SK-N-SH treated with all-trans-retinoic acid at 6 μM for 48 hours (cell line): ENCODE measurements around the gene CTIF.

ENCODE experiments used
- ATAC-seq: fragments of 200-7000 bp; cut with Tn5 transposase; 3 replicates; pipeline ENCODE4 v1.9.1; 2020; ENCODE audit warnings: mild to moderate bottlenecking, moderate library complexity
- ARNTL ChIP-seq: fragments of 450-650 bp; formaldehyde crosslinking; IDR thresholded peaks from 2 replicates; pipeline ENCODE4 v1.5.0; 2020; ENCODE audit warnings: low read depth, mild to moderate bottlenecking, moderate library complexity, borderline replicate concordance
- BACH2 ChIP-seq: fragments of 250-450 bp; sonication (Bioruptor Pico); IDR thresholded peaks from 2 replicates; pipeline ENCODE4 v1.9.0; 2021; ENCODE audit warnings: mild to moderate bottlenecking, borderline replicate concordance
- CSDC2 ChIP-seq: fragments of 250-450 bp; sonication (Bioruptor Pico); IDR thresholded peaks from 2 replicates; pipeline ENCODE4 v1.5.0; 2020; ENCODE audit warnings: mild to moderate bottlenecking, moderate library complexity
- ESRRG ChIP-seq: fragments of 250-450 bp; sonication (Bioruptor Pico); IDR thresholded peaks from 2 replicates; pipeline ENCODE4 v1.6.1; 2021; ENCODE audit warnings: mild to moderate bottlenecking
- GLIS3 ChIP-seq: fragments of 250-450 bp; sonication (Bioruptor Pico); IDR thresholded peaks from 2 replicates; pipeline ENCODE4 v1.5.0; 2020; ENCODE audit warnings: mild to moderate bottlenecking, moderate library complexity
- ISL1 ChIP-seq: fragments of 250-450 bp; sonication (Bioruptor Pico); IDR thresholded peaks from 2 replicates; pipeline ENCODE4 v2.1.2; 2022; ENCODE audit warnings: mild to moderate bottlenecking, moderate library complexity
- OSR1 ChIP-seq: fragments of 250-450 bp; sonication (Bioruptor Pico); IDR thresholded peaks from 2 replicates; pipeline ENCODE4 v1.8.0; 2022; ENCODE audit warnings: moderate library complexity, mild to moderate bottlenecking, inconsistent platforms
- PPARA ChIP-seq: fragments of 250-450 bp; sonication (Bioruptor Pico); IDR thresholded peaks from 2 replicates; pipeline ENCODE4 v1.5.0; 2020; ENCODE audit warnings: mild to moderate bottlenecking, borderline replicate concordance
- RARB ChIP-seq: fragments of 250-450 bp; sonication (Bioruptor Pico); IDR thresholded peaks from 2 replicates; pipeline ENCODE4 v1.8.0; 2021; ENCODE audit warnings: mild to moderate bottlenecking, moderate library complexity
- SNAI2 ChIP-seq: fragments of 250-450 bp; sonication (Bioruptor Pico); IDR thresholded peaks from 2 replicates; pipeline ENCODE4 v1.5.0; 2020; ENCODE audit warnings: mild to moderate bottlenecking, moderate library complexity
- TOX ChIP-seq: fragments of 250-450 bp; sonication (Bioruptor Pico); IDR thresholded peaks from 2 replicates; pipeline ENCODE4 v1.8.0; 2021; ENCODE audit warnings: mild to moderate bottlenecking, moderate library complexity, borderline replicate concordance
- ZC3H10 ChIP-seq: fragments of 250-450 bp; sonication (Bioruptor Pico); IDR thresholded peaks from 2 replicates; pipeline ENCODE4 v1.5.1; 2021; ENCODE audit warnings: mild to moderate bottlenecking, moderate library complexity
- ZFP3 ChIP-seq: fragments of 250-450 bp; sonication (Bioruptor Pico); IDR thresholded peaks from 2 replicates; pipeline ENCODE4 v1.5.0; 2020; ENCODE audit warnings: mild to moderate bottlenecking, moderate library complexity
- ZFP30 ChIP-seq: fragments of 450-650 bp; formaldehyde crosslinking; IDR thresholded peaks from 2 replicates; pipeline ENCODE4 v1.5.0; 2022; ENCODE audit warnings: mild to moderate bottlenecking, moderate library complexity
- ZNF565 ChIP-seq: fragments of 450-650 bp; formaldehyde crosslinking; conservative IDR thresholded peaks from 2 replicates; pipeline ENCODE4 v1.5.0; 2020; ENCODE audit warnings: low read depth, mild to moderate bottlenecking, moderate library complexity
- ZNF70 ChIP-seq: fragments of 450-650 bp; formaldehyde crosslinking; IDR thresholded peaks from 2 replicates; pipeline ENCODE4 v1.5.0; 2020; ENCODE audit warnings: mild to moderate bottlenecking, moderate library complexity
- ZNF8 ChIP-seq: fragments of 450-650 bp; formaldehyde crosslinking; IDR thresholded peaks from 2 replicates; pipeline ENCODE4 v1.5.0; 2020; ENCODE audit warnings: mild to moderate bottlenecking, moderate library complexity
- TF ChIP-seq, protein P1 (sequence below): fragments of 250-450 bp; sonication (Bioruptor Pico); IDR thresholded peaks from 2 replicates; pipeline ENCODE4 v1.5.1; 2020; ENCODE audit warnings: low read depth, mild to moderate bottlenecking, moderate library complexity
- TF ChIP-seq, protein P2 (sequence below): fragments of 250-450 bp; sonication (Bioruptor Pico); IDR thresholded peaks from 2 replicates; pipeline ENCODE4 v1.8.0; 2021; ENCODE audit warnings: low read depth, mild to moderate bottlenecking, moderate library complexity, borderline replicate concordance
- TF ChIP-seq, protein P3 (sequence below): fragments of 250-450 bp; sonication (Bioruptor Pico); IDR thresholded peaks from 2 replicates; pipeline ENCODE4 v1.5.1; 2021; ENCODE audit warnings: mild to moderate bottlenecking, moderate library complexity
- TF ChIP-seq, protein P4 (sequence below): fragments of 250-450 bp; sonication (Bioruptor Pico); IDR thresholded peaks from 2 replicates; pipeline ENCODE4 v1.5.0; 2020; ENCODE audit warnings: mild to moderate bottlenecking, moderate library complexity
- TF ChIP-seq, protein P5 (sequence below): fragments of 250-450 bp; sonication (Bioruptor Pico); IDR thresholded peaks from 2 replicates; pipeline ENCODE4 v1.8.0; 2020; ENCODE audit warnings: mild to moderate bottlenecking, moderate library complexity, borderline replicate concordance

The CTIF gene

DNA sequence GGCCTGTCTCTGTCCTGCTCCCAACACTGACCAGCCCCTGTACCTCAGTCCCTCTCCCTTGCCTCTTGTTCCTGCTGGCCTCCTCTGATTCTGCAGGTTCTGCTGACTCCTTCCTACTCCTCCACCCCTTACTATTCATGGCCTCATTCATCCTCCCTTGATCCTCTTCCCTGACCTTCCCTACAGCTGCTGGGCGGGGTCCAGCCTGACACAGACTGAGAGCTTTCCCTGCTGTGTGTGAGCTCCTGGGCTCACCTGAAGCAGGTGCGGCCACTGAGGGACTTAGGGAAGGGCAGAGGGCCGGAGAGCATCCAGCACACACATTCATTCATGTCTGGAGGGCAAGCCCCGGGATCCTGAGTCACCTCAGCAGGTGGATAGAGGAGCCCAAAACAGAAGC is 185.6 kb downstream of the CTIF start:
- no peak for ATAC-seq
- TF ChIP-seq TOX (no peak), SNAI2 (CRISPR knock-in tag) (no peak), ISL1 (CRISPR knock-in tag) (no peak), PPARA (CRISPR knock-in tag) (no peak), CSDC2 (no peak), ZC3H10 (CRISPR knock-in tag) (no peak), ZFP3 (CRISPR knock-in tag) (no peak), OSR1 (CRISPR knock-in tag) (no peak), ZNF70 (CRISPR knock-in tag) (no peak), ZNF565 (CRISPR knock-in tag) (no peak), RARB (CRISPR knock-in tag) (no peak), ARNTL (CRISPR knock-in tag) (no peak), BACH2 (CRISPR knock-in tag) (no peak), ZFP30 (CRISPR knock-in tag) (no peak), ZNF8 (CRISPR knock-in tag) (no peak)
- TF ChIP-seq, protein P1, sequence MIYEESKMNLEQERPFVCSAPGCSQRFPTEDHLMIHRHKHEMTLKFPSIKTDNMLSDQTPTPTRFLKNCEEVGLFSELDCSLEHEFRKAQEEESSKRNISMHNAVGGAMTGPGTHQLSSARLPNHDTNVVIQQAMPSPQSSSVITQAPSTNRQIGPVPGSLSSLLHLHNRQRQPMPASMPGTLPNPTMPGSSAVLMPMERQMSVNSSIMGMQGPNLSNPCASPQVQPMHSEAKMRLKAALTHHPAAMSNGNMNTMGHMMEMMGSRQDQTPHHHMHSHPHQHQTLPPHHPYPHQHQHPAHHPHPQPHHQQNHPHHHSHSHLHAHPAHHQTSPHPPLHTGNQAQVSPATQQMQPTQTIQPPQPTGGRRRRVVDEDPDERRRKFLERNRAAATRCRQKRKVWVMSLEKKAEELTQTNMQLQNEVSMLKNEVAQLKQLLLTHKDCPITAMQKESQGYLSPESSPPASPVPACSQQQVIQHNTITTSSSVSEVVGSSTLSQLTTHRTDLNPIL (CRISPR knock-in tag), result no peak
- TF ChIP-seq, protein P2, sequence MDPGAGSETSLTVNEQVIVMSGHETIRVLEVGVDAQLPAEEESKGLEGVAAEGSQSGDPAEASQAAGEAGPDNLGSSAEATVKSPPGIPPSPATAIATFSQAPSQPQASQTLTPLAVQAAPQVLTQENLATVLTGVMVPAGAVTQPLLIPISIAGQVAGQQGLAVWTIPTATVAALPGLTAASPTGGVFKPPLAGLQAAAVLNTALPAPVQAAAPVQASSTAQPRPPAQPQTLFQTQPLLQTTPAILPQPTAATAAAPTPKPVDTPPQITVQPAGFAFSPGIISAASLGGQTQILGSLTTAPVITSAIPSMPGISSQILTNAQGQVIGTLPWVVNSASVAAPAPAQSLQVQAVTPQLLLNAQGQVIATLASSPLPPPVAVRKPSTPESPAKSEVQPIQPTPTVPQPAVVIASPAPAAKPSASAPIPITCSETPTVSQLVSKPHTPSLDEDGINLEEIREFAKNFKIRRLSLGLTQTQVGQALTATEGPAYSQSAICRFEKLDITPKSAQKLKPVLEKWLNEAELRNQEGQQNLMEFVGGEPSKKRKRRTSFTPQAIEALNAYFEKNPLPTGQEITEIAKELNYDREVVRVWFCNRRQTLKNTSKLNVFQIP (CRISPR knock-in tag), result no peak
- TF ChIP-seq, protein P3, sequence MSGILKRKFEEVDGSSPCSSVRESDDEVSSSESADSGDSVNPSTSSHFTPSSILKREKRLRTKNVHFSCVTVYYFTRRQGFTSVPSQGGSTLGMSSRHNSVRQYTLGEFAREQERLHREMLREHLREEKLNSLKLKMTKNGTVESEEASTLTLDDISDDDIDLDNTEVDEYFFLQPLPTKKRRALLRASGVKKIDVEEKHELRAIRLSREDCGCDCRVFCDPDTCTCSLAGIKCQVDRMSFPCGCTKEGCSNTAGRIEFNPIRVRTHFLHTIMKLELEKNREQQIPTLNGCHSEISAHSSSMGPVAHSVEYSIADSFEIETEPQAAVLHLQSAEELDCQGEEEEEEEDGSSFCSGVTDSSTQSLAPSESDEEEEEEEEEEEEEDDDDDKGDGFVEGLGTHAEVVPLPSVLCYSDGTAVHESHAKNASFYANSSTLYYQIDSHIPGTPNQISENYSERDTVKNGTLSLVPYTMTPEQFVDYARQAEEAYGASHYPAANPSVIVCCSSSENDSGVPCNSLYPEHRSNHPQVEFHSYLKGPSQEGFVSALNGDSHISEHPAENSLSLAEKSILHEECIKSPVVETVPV, result no peak

DNA sequence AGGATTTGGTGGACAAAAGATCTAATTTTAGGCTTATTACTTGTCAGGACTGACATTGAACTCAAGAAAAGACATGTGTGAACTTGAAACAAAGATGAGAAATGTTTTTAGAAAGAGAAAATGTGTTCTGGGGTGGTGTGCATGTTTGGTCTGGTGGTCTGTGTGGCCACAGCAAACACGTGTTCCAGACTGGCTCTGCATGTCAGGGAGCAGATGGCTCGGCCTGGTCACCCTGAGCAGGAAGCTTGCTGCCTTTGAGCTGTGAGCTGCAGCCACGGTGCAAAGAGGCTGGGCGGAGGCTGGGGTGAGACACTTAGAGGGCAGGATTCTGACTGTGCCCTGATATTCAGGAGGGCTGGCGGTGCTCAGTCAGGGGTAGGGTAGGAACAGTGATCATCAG is 186.1 kb downstream of the CTIF start:
- ATAC-seq, result no peak
- TF ChIP-seq RARB (CRISPR knock-in tag), result no peak
- no peak for TF ChIP-seq ZFP30 (CRISPR knock-in tag)
- TF ChIP-seq ISL1 (CRISPR knock-in tag), result no peak
- TF ChIP-seq, protein P4, sequence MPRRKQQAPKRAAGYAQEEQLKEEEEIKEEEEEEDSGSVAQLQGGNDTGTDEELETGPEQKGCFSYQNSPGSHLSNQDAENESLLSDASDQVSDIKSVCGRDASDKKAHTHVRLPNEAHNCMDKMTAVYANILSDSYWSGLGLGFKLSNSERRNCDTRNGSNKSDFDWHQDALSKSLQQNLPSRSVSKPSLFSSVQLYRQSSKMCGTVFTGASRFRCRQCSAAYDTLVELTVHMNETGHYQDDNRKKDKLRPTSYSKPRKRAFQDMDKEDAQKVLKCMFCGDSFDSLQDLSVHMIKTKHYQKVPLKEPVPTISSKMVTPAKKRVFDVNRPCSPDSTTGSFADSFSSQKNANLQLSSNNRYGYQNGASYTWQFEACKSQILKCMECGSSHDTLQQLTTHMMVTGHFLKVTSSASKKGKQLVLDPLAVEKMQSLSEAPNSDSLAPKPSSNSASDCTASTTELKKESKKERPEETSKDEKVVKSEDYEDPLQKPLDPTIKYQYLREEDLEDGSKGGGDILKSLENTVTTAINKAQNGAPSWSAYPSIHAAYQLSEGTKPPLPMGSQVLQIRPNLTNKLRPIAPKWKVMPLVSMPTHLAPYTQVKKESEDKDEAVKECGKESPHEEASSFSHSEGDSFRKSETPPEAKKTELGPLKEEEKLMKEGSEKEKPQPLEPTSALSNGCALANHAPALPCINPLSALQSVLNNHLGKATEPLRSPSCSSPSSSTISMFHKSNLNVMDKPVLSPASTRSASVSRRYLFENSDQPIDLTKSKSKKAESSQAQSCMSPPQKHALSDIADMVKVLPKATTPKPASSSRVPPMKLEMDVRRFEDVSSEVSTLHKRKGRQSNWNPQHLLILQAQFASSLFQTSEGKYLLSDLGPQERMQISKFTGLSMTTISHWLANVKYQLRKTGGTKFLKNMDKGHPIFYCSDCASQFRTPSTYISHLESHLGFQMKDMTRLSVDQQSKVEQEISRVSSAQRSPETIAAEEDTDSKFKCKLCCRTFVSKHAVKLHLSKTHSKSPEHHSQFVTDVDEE, result no peak
- TF ChIP-seq CSDC2, result no peak
- no peak for TF ChIP-seq ARNTL (CRISPR knock-in tag)
- TF ChIP-seq PPARA (CRISPR knock-in tag), result no peak
- TF ChIP-seq, protein P2 (CRISPR knock-in tag), result no peak
- no peak for TF ChIP-seq GLIS3 (CRISPR knock-in tag)
- TF ChIP-seq ESRRG (CRISPR knock-in tag), result no peak
- TF ChIP-seq OSR1 (CRISPR knock-in tag), result no peak
- no peak for TF ChIP-seq BACH2 (CRISPR knock-in tag)
- TF ChIP-seq, protein P1 (CRISPR knock-in tag), result no peak
- TF ChIP-seq SNAI2 (CRISPR knock-in tag), result no peak
- TF ChIP-seq, protein P5, sequence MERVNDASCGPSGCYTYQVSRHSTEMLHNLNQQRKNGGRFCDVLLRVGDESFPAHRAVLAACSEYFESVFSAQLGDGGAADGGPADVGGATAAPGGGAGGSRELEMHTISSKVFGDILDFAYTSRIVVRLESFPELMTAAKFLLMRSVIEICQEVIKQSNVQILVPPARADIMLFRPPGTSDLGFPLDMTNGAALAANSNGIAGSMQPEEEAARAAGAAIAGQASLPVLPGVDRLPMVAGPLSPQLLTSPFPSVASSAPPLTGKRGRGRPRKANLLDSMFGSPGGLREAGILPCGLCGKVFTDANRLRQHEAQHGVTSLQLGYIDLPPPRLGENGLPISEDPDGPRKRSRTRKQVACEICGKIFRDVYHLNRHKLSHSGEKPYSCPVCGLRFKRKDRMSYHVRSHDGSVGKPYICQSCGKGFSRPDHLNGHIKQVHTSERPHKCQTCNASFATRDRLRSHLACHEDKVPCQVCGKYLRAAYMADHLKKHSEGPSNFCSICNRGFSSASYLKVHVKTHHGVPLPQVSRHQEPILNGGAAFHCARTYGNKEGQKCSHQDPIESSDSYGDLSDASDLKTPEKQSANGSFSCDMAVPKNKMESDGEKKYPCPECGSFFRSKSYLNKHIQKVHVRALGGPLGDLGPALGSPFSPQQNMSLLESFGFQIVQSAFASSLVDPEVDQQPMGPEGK (CRISPR knock-in tag), result no peak
- TF ChIP-seq ZNF8 (CRISPR knock-in tag), result no peak
- no peak for TF ChIP-seq TOX
- no peak for TF ChIP-seq ZNF70 (CRISPR knock-in tag)
- TF ChIP-seq, all 23 proteins: peak for 0
